Smooth muscle cell (in vitro differentiated cells): ENCODE data around the gene AKNA. TPM values are rescaled to one million over a fixed set of nuclear protein-coding genes. Genes with fewer than 3 reads are reported as not detected.

ENCODE experiments used
- DNase-seq: peaks from one replicate; lab custom pipeline; 2025; ENCODE audit not compliant: unreplicated experiment; lab: John Stamatoyannopoulos, UW
- H2AFZ ChIP-seq: fragments of 200-600 bp; sonication (generic); 2 replicates; pipeline ENCODE4 v1.6.0; 2016; ENCODE audit warnings: antibody characterized with exemption, low read depth, mild to moderate bottlenecking
- H3F3A ChIP-seq: fragments of 200-600 bp; sonication (generic); 2 replicates; pipeline ENCODE4 v1.6.0; 2017; ENCODE audit warnings: antibody characterized with exemption, low read depth
- H3K27ac ChIP-seq: fragments of 200-600 bp; sonication (generic); 2 replicates; pipeline ENCODE4 v1.5.1; 2016; ENCODE audit warnings: low read depth, mild to moderate bottlenecking
- H3K27me3 ChIP-seq: fragments of 200-600 bp; sonication (generic); 2 replicates; pipeline ENCODE4 v1.6.1; 2016; ENCODE audit warnings: low read depth, mild to moderate bottlenecking
- H3K36me3 ChIP-seq: fragments of 200-600 bp; sonication (generic); 2 replicates; pipeline ENCODE4 v1.5.1; 2016; ENCODE audit warnings: low read depth
- H3K4me1 ChIP-seq: fragments of 200-600 bp; sonication (generic); 2 replicates; pipeline ENCODE4 v1.5.1; 2016; ENCODE audit warnings: low read depth
- H3K4me2 ChIP-seq: fragments of 200-600 bp; sonication (generic); 2 replicates; pipeline ENCODE4 v1.6.0; 2016; ENCODE audit warnings: mild to moderate bottlenecking
- H3K4me3 ChIP-seq: fragments of 200-600 bp; sonication (generic); 2 replicates; pipeline ENCODE4 v1.5.1; 2016; ENCODE audit warnings: mild to moderate bottlenecking
- H3K79me2 ChIP-seq: fragments of 200-600 bp; sonication (generic); 2 replicates; pipeline ENCODE4 v1.6.0; 2016; ENCODE audit warnings: low read depth, mild to moderate bottlenecking
- H3K9ac ChIP-seq: fragments of 200-600 bp; sonication (generic); 2 replicates; pipeline ENCODE4 v1.6.0; 2016; ENCODE audit warnings: low read depth
- H3K9me3 ChIP-seq: fragments of 200-600 bp; sonication (generic); replicated peaks from 2 replicates; pipeline ENCODE4 v1.5.1; 2016; ENCODE audit warnings: low read depth
- H4K20me1 ChIP-seq: fragments of 200-600 bp; sonication (generic); 2 replicates; pipeline ENCODE4 v1.6.0; 2016; ENCODE audit warnings: low read depth
- WGBS: methylation state at CpG from one replicate; pipeline ENCODE4 v1.1.7; 2016; ENCODE audit warnings: low lambda C conversion rate; 5-methylcytosine and 5-hydroxymethylcytosine counted together
- polyA plus RNA-seq: library from polyadenylated mRNA; unstranded; fragments of >200 nt; fragmentation: Nextera tagmentation; extraction: Ambion mirVana; gene quantifications from 2 replicates; pipeline ENCODE4 v1.2.1, GENCODE V29; 2016
- total RNA-seq: library from RNA; depleted of rRNA; stranded (reverse); fragments of >200 nt; gene quantifications from 2 replicates; pipeline ENCODE4 v1.2.3, GENCODE V29; 2014
- TF ChIP-seq, protein P1 (sequence below): fragments of 200-600 bp; sonication (generic); IDR thresholded peaks from 2 replicates; pipeline ENCODE4 v1.5.1; 2017; ENCODE audit warnings: borderline replicate concordance, mild to moderate bottlenecking, antibody characterized with exemption; ENCODE audit not compliant: insufficient read depth, poor library complexity, severe bottlenecking

Gene AKNA
- total and polyA plus RNA-seq, 2 experiments from 2014 or later, result 3.2 to 4.7 TPM

DNA sequence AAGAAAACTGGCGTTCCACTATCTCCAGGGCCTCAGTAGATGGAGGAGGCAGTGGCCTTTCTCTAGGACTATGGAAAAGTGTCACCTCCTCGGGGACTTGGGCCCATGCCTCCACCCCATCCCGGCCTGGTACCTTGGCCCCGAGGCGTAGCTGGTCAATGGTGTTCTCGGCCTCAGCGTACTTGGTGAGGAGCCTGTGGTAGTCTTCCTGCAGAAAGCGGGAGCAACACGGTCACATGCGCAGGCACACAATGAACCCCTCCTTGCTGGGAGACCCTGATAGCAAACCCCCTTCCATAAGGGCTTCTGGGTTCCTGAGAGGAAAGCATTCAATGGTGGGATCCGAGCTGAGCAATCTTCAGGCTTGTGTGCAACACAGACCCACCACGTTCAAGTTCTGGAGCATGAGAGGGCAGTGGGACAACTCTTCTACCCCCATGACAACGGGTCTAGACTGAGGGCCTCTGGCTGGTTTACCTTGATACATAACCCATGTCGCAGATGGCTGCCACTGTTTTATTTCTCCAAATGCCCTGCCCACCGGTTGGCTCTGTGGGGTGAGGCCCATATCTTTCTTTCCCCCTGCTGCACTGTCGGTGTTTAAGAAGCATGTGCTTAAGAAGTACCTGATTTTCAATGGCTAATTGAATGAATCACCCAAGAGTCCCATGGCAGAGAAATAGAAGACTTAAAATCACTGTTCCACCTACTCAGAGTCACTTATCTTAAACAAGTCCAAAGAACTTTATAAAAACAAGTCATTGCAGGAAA is 13.6 kb downstream of the AKNA start:
- no peak overlapping the region for H3K9ac ChIP-seq
- H3K4me2 ChIP-seq, result no peak overlapping the region
- no peaks in the 10 kb centered on the region for H3K9me3 ChIP-seq
- H3K27ac ChIP-seq, result no peak overlapping the region
- no peak overlapping the region for H2AFZ ChIP-seq
- peaks cover 6% of the 10 kb centered on the region for H4K20me1 ChIP-seq
- H3K4me1 ChIP-seq, result no peaks in the 10 kb centered on the region
- no peak overlapping the region for H3K4me3 ChIP-seq
- WGBS, result 95% methylated on average over 16 of the region's 16 CpGs
- H3F3A ChIP-seq, result no peaks in the 10 kb centered on the region
- H3K36me3 ChIP-seq, result no peaks in the 10 kb centered on the region
- H3K79me2 ChIP-seq, result no peaks in the 10 kb centered on the region
- DNase-seq, result no peak
- TF ChIP-seq, protein P1, sequence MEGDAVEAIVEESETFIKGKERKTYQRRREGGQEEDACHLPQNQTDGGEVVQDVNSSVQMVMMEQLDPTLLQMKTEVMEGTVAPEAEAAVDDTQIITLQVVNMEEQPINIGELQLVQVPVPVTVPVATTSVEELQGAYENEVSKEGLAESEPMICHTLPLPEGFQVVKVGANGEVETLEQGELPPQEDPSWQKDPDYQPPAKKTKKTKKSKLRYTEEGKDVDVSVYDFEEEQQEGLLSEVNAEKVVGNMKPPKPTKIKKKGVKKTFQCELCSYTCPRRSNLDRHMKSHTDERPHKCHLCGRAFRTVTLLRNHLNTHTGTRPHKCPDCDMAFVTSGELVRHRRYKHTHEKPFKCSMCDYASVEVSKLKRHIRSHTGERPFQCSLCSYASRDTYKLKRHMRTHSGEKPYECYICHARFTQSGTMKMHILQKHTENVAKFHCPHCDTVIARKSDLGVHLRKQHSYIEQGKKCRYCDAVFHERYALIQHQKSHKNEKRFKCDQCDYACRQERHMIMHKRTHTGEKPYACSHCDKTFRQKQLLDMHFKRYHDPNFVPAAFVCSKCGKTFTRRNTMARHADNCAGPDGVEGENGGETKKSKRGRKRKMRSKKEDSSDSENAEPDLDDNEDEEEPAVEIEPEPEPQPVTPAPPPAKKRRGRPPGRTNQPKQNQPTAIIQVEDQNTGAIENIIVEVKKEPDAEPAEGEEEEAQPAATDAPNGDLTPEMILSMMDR, result no peak
- no peaks in the 10 kb centered on the region for H3K27me3 ChIP-seq

DNA sequence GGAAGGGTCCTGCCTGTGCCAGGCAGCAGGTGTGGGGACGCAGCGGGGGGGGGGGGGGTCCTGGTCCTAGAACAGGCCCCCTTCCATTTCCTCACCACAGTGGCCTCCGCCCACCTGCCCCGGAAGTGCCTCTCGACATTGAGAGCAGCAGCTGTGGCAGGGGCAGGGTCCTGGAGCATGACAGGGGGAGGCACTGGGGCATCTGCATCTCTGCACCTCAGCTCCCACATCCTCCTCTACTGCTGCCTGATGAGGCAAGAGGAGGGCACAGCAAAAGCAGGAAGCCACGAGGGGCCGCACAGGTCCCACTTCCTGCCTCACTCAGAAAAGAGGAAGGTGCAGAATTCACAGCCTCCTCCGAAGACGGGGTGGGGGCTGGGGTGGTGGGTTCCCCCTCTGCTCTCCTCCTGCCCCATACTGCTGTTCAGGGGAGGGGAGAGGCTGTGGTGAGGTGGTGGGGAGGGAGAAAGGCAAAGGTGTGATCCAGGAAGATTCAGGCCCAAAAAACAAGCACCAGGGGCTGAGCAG is 14.8 kb downstream of the AKNA start:
- Histone ChIP-seq H3K27me3 (no peaks in the 10 kb centered on the region), H3K9ac (no peak overlapping the region), H3K4me1 (no peaks in the 10 kb centered on the region), H3K27ac (no peak overlapping the region), H3K79me2 (no peaks in the 10 kb centered on the region), H3K4me3 (no peak overlapping the region), H2AFZ (no peak overlapping the region), H4K20me1 (no peaks in the 10 kb centered on the region), H3K9me3 (no peaks in the 10 kb centered on the region), H3K36me3 (no peaks in the 10 kb centered on the region), H3K4me2 (no peak overlapping the region), H3F3A (no peaks in the 10 kb centered on the region)
- TF ChIP-seq, protein P1, result no peak
- no peak for DNase-seq
- 83% methylated on average over 9 of the region's 9 CpGs for WGBS

DNA sequence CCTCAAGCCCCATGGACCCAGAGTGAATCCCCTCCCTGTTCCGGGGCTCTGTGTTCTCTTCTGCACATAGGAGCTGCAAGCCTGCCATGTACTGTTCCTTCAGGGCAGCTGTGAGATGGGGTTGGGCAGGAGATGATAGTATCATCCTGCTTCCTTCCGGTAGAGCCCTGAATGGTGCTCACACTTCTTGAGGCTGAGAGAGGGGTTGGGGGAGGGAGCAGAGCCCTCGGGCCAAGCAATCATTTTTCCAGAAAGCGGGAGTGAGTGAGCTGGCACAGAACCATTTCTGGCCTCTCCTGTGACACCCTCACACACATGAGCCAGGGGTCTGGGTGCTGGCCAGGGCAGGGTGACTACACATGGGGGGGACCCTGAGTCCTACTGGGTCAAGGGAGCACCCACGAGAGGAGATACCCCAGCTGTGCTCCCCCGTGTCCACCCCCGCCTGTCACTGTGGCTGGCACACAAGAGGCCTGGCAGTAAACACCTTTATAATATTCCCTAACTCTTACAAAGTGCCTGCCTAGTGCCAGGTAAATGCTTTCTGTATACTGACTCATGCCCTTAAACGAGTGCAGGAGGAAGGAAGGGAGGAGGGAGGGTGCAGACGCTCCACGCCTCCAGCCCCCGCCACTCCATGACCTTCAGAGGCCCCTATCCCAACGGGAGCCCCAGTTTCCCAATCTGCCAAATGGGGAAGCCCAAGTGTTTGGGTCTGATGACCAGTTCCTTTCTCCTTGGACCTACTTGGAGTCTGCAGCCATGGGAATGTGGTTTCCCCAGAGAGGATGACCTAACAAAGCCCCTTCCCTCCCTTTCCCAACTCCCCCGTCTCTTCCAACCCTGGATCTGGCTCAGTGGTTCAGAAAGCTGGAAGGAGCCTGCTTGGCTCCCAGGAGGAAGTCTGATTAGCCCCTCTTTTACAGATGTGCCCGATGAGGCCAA is 15.5 kb downstream of the AKNA start:
- Histone ChIP-seq H3K27ac (no peak overlapping the region), H3K79me2 (no peaks in the 10 kb centered on the region), H3K4me2 (no peak overlapping the region), H3K27me3 (no peaks in the 10 kb centered on the region), H2AFZ (no peak overlapping the region), H4K20me1 (no peaks in the 10 kb centered on the region), H3F3A (no peaks in the 10 kb centered on the region), H3K4me1 (no peaks in the 10 kb centered on the region), H3K4me3 (no peak overlapping the region), H3K9me3 (no peaks in the 10 kb centered on the region), H3K9ac (no peak overlapping the region), H3K36me3 (no peaks in the 10 kb centered on the region)
- 70% methylated on average over 14 of the region's 14 CpGs for WGBS
- DNase-seq, result no peak
- TF ChIP-seq, protein P1, result no peak
